Fibroblast of mammary gland (primary cell): ENCODE measurements around the gene C14orf93.

Source experiments
- DNase-seq: peaks from one replicate; pipeline ENCODE4 v3.0.0-alpha.2; 2010; ENCODE audit warnings: low read depth
- H3K4me3 ChIP-seq: 2 replicates; pipeline ENCODE4 v1.5.1; 2011; ENCODE audit warnings: low read depth, mild to moderate bottlenecking, low read length, moderate library complexity; ENCODE audit not compliant: control insufficient read depth
- TF ChIP-seq, protein P1 (sequence below): conservative IDR thresholded peaks from 2 replicates; pipeline ENCODE4 v1.5.1; 2011; ENCODE audit warnings: low read depth, low read length, inconsistent platforms; ENCODE audit not compliant: control insufficient read depth, insufficient read depth

C14orf93 gene

DNA sequence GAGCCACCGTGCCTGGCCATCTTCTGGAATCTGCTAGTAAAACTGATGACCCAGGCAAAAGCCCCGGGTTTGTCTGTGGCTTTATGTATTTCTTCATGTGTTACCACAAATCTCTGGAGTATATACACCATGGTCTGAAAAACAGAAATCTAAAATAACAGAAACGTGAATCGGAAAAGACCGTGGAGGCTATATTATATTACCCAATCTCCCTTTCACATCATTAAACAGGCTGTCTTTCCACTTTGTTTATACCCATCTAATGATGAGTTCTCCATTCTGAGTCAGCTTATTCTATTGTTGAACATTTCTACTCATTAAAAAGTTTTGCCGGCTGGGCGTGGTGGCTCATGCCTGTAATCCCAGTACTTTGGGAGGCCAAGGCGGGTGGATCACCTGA is 18.1 kb downstream of the C14orf93 start:
- H3K4me3 ChIP-seq: no peak overlapping the region
- DNase-seq: no peak
- TF ChIP-seq, protein P1, sequence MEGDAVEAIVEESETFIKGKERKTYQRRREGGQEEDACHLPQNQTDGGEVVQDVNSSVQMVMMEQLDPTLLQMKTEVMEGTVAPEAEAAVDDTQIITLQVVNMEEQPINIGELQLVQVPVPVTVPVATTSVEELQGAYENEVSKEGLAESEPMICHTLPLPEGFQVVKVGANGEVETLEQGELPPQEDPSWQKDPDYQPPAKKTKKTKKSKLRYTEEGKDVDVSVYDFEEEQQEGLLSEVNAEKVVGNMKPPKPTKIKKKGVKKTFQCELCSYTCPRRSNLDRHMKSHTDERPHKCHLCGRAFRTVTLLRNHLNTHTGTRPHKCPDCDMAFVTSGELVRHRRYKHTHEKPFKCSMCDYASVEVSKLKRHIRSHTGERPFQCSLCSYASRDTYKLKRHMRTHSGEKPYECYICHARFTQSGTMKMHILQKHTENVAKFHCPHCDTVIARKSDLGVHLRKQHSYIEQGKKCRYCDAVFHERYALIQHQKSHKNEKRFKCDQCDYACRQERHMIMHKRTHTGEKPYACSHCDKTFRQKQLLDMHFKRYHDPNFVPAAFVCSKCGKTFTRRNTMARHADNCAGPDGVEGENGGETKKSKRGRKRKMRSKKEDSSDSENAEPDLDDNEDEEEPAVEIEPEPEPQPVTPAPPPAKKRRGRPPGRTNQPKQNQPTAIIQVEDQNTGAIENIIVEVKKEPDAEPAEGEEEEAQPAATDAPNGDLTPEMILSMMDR: no peak

- no peak for DNase-seq
- TF ChIP-seq, protein P1: no peak
- H3K4me3 ChIP-seq: no peak overlapping the region
Measured at GRCh38 chr14:22987291-22987690, 22.7 kb downstream of the C14orf93 start.

GRCh38 chr14:22986508-22987054 is 23.4 kb downstream of the C14orf93 start:
- TF ChIP-seq, protein P1: peak; percentile 95
- DNase-seq: peak; percentile 88
- H3K4me3 ChIP-seq: no peak overlapping the region

GRCh38 chr14:22985894-22986507 is 23.9 kb downstream of the C14orf93 start:
- TF ChIP-seq, protein P1: no peak
- DNase-seq: no peak
- no peak overlapping the region for H3K4me3 ChIP-seq

- TF ChIP-seq, protein P1: no peak
- DNase-seq: no peak
Measured at GRCh38 chr14:22984959-22985658, 24.8 kb downstream of the C14orf93 start.

GRCh38 chr14:22982477-22983245 is 27.3 kb downstream of the C14orf93 start, which contains the start of gene AJUBA:
AJUBA (minus strand) TSS chr14:22982551; CDS start chr14:22982266, 285 bp downstream.
- TF ChIP-seq, protein P1: no peak
- H3K4me3 ChIP-seq: peak within 1 kb of the TSS; percentile 84
- peak; percentile 85 for DNase-seq

More at GRCh38 chr14:22984959-22985658, 24.8 kb downstream of the C14orf93 start:
- no peak overlapping the region for H3K4me3 ChIP-seq
